GM13977 (cell line): ENCODE measurements around the gene FNDC1.

Source experiments
- DNase-seq: peaks from one replicate; pipeline ENCODE4 v3.0.0; 2012; ENCODE audit warnings: low spot score
- in situ Hi-C: fragments of 300-500 bp; cut with MboI; formaldehyde crosslinking; loops from one replicate; pipeline ENCODE4 v1.12.0; 2022; ENCODE audit warnings: low sequenced_read_pairs, low pct_unique_long_range_greater_than_20kb, mixed read lengths, inconsistent platforms; ENCODE audit not compliant: unreplicated experiment
- TF ChIP-seq, protein P1 (sequence below): IDR thresholded peaks from 2 replicates; pipeline ENCODE4 v1.5.1; 2012; ENCODE audit warnings: mild to moderate bottlenecking, control low read depth; ENCODE audit not compliant: insufficient read depth; ENCODE audit errors: extremely low read depth, missing control alignments

FNDC1 gene

DNA sequence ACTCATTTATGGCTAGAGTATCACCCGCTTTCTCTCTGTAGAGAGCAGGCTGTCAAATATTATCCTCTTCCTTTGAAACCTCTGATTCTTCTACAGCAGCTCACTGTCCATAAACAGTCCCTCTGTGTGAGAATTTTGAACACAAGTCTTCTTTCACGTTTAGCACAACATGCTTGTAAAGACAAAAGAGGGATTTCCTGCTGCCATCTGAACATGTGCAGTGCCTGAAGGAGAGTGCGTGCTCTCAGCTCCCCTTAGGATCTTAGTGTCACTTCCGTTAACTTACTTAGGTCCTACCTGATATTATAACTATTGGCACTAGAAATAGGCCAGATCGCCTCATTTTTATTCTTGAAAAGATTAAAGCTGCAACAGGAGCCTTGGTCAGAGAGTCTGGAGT is 50.9 kb downstream of the FNDC1 start:
- no peak for DNase-seq
- TF ChIP-seq, protein P1, sequence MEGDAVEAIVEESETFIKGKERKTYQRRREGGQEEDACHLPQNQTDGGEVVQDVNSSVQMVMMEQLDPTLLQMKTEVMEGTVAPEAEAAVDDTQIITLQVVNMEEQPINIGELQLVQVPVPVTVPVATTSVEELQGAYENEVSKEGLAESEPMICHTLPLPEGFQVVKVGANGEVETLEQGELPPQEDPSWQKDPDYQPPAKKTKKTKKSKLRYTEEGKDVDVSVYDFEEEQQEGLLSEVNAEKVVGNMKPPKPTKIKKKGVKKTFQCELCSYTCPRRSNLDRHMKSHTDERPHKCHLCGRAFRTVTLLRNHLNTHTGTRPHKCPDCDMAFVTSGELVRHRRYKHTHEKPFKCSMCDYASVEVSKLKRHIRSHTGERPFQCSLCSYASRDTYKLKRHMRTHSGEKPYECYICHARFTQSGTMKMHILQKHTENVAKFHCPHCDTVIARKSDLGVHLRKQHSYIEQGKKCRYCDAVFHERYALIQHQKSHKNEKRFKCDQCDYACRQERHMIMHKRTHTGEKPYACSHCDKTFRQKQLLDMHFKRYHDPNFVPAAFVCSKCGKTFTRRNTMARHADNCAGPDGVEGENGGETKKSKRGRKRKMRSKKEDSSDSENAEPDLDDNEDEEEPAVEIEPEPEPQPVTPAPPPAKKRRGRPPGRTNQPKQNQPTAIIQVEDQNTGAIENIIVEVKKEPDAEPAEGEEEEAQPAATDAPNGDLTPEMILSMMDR: no peak
- in situ Hi-C loops: no loop called here

DNA sequence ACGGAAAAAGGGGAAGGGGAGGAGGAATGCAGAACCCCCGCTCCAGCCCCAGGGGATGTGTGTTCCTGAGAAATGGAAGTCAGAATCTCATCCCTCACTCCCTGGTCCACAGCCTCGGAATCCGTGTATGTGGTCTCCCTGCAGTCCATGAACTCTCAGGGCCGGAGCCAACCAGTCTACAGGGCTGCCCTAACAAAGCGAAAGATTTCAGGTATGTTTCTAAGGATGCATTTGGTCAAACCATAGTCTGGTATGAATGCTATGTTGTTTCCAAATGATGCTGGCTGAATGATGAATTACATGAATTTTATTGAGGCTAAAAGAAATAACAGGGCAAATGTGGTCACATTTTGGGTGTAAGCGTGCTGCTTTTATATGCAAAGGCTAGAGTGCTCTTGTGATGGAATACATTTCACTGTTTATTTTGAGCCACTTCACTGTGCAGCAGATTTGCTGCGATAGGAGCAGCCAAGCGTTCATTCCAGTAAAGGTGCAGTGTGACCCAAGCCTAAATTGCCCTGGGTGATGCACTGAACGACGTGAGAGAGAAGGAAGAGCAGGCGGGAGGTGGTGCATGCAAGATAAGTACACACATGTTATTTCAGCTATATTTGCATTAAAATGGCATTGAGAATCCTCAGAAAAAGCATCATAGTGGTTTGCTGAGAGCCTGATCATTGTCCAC is 52.4 kb downstream of the FNDC1 start:
- no peak for DNase-seq
- in situ Hi-C loops: no loop called here
- TF ChIP-seq, protein P1: no peak

DNA sequence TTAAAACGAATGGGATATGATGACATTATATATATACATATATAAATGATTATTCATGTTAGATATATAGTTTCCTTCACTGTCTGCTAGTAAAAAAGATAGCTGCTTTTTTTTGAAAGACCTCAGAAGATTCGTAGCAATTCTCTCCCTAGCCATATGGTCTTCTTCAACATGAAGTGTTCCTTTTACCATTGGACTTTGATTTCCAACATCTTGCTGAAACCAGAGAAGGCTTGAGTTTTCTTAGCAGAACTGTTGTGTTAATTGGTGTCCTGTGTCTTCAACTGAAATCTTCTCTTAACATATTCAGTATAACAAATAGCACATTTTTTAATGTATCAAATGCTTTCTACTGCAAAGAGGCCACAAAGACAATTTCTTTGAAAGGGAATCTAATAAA is 55.3 kb downstream of the FNDC1 start:
- no peak for DNase-seq
- TF ChIP-seq, protein P1: no peak
- in situ Hi-C loops: no loop called here

DNA sequence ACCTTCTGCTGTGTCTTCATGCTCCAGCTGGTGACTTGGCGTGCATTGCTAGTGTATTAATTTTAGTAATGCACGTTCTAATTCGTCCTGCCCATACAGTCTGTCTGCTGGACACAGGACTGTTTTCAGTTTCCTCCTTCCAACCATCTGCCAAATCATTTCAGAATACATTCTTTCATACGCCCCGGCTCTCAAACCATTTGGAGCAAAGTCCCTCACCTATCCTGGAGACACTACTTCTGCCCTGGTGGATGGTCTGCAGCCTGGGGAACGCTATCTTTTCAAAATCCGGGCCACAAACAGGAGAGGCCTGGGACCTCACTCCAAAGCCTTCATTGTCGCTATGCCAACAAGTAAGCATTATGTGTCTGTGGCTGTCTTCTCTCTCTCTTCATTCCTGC is 60.5 kb downstream of the FNDC1 start:
- no peak for DNase-seq
- TF ChIP-seq, protein P1: no peak
- in situ Hi-C loops: no loop called here

DNA sequence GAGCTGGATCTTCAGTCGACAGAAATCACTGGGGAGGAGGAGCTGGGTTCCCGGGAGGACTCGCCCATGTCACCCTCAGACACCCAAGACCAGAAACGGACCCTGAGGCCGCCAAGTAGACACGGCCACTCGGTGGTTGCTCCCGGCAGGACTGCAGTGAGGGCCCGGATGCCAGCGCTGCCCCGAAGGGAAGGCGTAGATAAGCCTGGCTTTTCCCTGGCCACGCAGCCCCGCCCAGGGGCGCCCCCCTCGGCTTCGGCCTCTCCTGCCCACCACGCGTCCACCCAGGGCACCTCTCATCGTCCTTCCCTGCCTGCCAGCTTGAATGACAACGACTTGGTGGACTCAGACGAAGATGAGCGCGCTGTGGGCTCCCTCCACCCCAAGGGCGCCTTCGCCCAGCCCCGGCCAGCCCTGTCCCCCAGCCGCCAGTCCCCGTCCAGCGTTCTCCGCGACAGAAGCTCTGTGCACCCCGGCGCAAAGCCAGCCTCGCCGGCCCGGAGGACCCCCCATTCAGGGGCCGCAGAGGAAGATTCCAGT is 63.0 kb downstream of the FNDC1 start:
- TF ChIP-seq, protein P1: no peak
- DNase-seq: no peak
- in situ Hi-C loops: no loop called here

DNA sequence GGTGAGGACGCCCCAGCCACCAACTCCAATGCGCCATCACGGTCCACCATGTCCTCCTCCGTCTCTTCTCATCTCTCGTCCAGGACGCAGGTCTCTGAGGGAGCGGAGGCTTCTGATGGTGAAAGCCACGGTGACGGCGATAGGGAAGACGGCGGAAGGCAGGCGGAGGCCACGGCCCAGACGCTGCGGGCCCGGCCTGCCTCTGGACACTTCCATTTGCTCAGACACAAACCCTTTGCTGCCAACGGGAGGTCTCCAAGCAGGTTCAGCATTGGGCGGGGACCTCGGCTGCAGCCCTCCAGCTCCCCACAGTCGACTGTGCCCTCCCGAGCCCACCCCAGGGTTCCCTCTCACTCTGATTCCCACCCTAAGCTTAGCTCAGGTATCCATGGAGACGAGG is 63.6 kb downstream of the FNDC1 start:
- no peak for DNase-seq
- TF ChIP-seq, protein P1: no peak
- in situ Hi-C loops: no loop called here
